AG08396 (cell line): ENCODE data around the gene RNU6-9.

Experiments used
- DNase-seq: peaks from one replicate; pipeline ENCODE4 v3.0.0; 2012; ENCODE audit warnings: low spot score, mixed read lengths

Gene RNU6-9

GRCh38 chr19:936175-936546, 42.9 kb downstream of the RNU6-9 start:
- no peak for DNase-seq

DNA sequence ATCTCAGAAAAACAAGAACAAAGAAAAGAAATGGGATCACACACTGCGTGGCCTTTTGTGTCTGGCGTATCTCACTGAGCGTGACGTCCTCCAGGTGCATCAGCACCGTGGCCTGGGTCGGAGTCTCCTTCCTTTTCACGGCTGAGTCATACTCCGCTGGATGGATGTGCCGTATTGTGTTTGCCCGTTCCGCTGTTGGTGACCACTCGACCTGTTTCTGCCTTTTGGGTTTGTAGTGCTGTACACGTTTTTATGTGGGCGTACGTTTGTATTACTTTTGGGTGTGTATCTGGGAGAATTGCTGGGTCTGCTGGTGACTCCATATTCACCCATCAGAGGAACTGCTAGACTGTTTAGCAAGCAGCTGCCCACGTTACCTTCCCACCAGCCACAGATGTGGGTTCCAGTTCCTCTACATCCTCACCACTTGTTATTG, 44.0 kb downstream of the RNU6-9 start:
- no peak for DNase-seq

DNA sequence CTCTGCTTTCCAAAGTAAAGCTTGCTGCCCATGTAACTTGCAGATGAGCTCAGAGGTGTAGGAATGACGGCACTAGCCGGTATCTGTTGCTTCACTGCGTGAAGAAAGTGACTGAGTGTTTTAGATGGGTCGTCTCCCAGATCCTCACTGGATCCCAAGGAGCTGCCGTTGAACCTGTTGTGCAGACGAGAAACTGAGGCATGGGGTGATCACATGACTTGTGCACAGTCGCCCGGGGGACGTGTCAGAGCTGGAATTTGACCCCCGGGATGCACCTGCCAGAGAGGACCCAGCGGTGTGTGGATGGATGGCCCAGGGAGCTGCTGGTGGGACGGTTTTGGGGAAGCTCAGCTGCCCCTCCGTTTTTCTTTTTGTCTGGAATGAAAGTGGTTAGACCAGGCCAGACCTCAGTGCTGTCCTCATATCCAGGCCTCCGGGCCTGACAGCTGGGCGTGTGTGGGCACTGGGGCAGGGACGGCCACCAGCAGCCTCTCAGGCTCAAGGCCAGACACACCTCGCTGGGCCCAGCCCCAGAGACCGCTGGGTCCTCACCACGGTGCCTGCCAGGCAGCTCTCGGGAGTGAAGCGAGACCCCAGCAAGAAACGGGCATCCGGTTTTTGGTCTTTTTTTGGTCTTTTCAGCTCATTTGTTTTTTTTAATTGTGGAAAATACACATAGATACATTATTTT, 45.1 kb downstream of the RNU6-9 start:
- no peak for DNase-seq

- no peak for DNase-seq
Observed at GRCh38 chr19:939439-939838, 46.2 kb downstream of the RNU6-9 start.

DNA sequence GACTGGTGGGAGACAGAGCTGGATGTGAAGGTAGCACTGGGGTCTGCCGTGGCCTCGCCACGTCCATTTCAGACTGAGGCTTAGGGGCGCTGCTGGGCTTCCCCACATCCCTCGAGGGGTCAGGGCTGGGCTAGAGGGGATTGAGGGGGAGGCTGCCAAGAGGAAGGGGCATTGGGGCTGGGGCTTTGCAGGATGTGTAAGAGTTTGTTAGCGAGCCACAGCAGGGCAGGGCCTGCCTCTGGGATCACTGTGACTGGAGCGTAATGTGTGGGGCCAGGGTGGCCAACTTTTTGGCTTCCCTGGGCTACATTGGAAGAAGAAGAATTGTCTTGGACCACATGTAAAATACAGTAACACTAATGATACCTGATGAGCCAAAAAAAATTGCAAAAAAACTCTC, 46.6 kb downstream of the RNU6-9 start:
- no peak for DNase-seq

DNA sequence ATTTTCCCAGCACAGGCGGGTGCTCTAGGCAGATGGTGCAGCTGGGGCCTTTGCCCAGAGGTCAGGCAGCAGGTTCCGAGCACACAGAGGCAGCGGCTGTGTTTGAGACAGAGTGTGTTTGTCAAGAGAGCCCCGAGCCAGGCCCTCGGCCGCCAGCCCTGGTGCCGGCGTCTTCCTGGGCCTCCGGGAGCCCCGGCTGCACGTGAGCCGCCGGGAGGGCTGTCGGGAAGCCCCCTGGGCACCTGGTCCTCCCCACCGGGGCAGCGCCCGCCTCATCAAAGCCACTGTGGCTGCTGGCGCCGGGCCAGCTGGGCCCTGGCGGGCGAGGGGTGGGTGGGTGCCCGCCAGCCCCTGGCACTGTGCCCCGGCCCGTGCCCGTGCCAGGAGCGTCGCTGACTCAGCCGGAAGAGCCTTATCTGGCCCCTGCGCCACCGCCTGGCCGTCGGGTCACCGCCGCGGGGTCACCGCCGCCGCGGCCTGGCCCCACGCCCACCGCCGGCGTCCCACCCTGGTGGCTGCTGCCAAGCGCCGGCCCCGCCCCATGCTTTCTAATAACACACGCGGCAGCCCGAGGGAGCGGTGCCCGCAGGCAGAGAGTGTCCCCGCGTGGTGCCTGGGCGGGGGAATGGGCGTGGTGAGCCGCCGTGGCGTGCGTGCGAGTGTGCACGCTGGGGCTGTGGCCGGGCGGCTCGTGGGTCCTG, 47.5 kb downstream of the RNU6-9 start:
- DNase-seq: peak; percentile 93

DNA sequence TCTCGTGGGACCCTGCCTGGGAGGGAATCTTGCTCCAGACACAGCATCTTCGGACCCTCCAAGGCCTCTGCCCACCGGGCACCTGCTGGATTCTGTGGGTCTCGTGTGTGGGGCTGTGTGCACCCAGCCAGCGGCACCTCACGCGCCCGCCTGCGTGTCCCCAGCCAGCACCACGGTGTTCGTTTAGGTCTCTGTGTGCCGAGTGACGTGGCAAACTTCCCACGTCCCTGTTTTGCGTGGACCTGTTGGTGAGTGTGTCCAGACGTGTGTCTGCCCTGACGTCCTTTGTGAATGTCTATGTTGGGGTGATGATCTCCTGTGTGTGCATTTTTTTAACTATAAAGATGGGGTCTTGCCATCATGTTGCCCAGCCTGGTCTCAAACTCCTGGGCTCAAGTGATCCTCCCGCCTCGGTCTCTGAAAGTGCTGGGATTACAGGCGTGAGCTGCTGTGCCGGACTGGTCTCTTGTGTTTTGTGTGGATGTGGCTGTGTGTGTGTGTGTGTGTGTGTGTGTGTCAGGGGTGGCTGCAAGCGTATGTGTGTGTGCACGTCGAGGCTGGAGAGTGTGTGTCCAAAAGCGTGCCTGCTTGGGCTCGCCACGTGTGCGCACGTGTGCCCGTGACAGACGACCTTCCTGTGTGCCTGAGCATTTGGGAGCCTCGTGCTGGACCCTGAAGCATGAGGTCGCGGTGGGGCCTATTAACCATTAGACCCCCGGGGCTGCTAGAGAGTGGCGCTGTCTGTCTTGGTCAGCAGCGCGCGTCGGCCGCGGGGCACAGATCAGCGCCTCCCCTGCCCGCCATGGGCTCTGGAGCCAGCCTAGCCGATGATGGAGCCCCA, 48.2 kb downstream of the RNU6-9 start:
- DNase-seq: no peak

- no peak for DNase-seq
Observed at GRCh38 chr19:942133-942645, 48.9 kb downstream of the RNU6-9 start.
